ENCODE results near the gene PRAMEF18. TPM values are rescaled to one million over a fixed set of nuclear protein-coding genes. Genes with fewer than 3 reads are reported as not detected.
"Not testable (repeated sequence)": the region's sequence is repeated elsewhere in the genome, so short reads cannot be mapped to it uniquely, and the experiment has no call there.

Gene PRAMEF18
- total RNA-seq, 1 experiment from 2014 or later: not detected

DNA sequence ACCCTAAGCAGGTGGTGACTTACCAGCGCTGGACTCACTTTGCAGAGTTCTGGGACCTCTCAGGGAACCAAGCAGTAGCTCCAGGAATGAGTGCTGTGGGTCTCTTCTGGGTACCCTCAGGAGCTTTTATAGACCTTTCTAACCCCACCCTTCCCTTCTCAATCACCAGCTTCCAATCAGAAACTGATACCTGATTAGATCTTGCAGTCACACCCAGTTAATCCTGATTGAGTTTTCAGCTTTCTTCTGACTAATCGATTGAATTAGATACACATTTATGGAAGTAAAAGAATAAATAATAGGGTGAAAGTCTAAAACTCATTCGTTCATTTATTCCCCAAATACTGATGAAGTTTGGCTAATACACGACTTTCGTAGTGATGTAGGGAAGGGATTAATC, 24.6 kb downstream of the PRAMEF18 start, which contains the start of gene PRAMEF13:
Gene PRAMEF13 (minus strand): TSS at position 101 of the 400 bp plus-strand sequence. CDS start 1,820 bp downstream, outside the sequence.
- DNase-seq (ENCODE audit: low read depth): not testable (repeated sequence)

Other genes with a start within 250 kb of the PRAMEF18 start
- not detected in 2 replicates for gene PRAMEF27, start 169.6 kb downstream of the PRAMEF18 start, total RNA-seq (2014; rRNA removed; shearing (Covaris generic))
- gene HNRNPCL3, start 165.4 kb downstream of the PRAMEF18 start, total RNA-seq (2014; rRNA removed; shearing (Covaris generic)): not detected in 2 replicates
- gene PRAMEF25, start 155.4 kb downstream of the PRAMEF18 start, total RNA-seq (2014; rRNA removed; shearing (Covaris generic)): not detected in 2 replicates
- gene HNRNPCL2, start 109.3 kb downstream of the PRAMEF18 start, total RNA-seq (2014; rRNA removed; shearing (Covaris generic)): not detected in 2 replicates
- gene PRAMEF26, start 70.1 kb downstream of the PRAMEF18 start, total RNA-seq (2014; rRNA removed; shearing (Covaris generic)): not detected in 2 replicates
- gene HNRNPCL4, start 60.5 kb downstream of the PRAMEF18 start, total RNA-seq (2014; rRNA removed; shearing (Covaris generic)): not detected in 2 replicates
- gene PRAMEF9, start 54.3 kb downstream of the PRAMEF18 start, total RNA-seq (2014; rRNA removed; shearing (Covaris generic)): not detected in 2 replicates
- not detected in 2 replicates for gene PRAMEF13, start 24.7 kb downstream of the PRAMEF18 start, total RNA-seq (2014; rRNA removed; shearing (Covaris generic))
- gene PRAMEF5, start 28.0 kb upstream of the PRAMEF18 start, total RNA-seq (2014; rRNA removed; shearing (Covaris generic)): not detected in 2 replicates
- not detected in 2 replicates for gene PRAMEF8, start 59.0 kb upstream of the PRAMEF18 start, total RNA-seq (2014; rRNA removed; shearing (Covaris generic))
- gene PRAMEF33, start 77.4 kb upstream of the PRAMEF18 start, total RNA-seq (2014; rRNA removed; shearing (Covaris generic)): not detected in 2 replicates
- gene PRAMEF15, start 89.4 kb upstream of the PRAMEF18 start, total RNA-seq (2014; rRNA removed; shearing (Covaris generic)): not detected in 2 replicates
- not detected in 2 replicates for gene PRAMEF14, start 121.0 kb upstream of the PRAMEF18 start, total RNA-seq (2014; rRNA removed; shearing (Covaris generic))
- not detected in 2 replicates for gene PRAMEF19, start 145.8 kb upstream of the PRAMEF18 start, total RNA-seq (2014; rRNA removed; shearing (Covaris generic))
- gene PRAMEF17, start 163.5 kb upstream of the PRAMEF18 start, total RNA-seq (2014; rRNA removed; shearing (Covaris generic)): not detected in 2 replicates
- gene PRAMEF20, start 184.3 kb upstream of the PRAMEF18 start, total RNA-seq (2014; rRNA removed; shearing (Covaris generic)): not detected in 2 replicates